GM20431 (cell line): ENCODE data around the gene DCLK2.
"Not testable (repeated sequence)": the region's sequence is repeated elsewhere in the genome, so short reads cannot be mapped to it uniquely, and the experiment has no call there.

ENCODE experiments used
- in situ Hi-C: fragments of 300-500 bp; cut with MseI, MboI; formaldehyde crosslinking; loops from one replicate; pipeline ENCODE4 v1.15.0; 2020; ENCODE audit warnings: low sequenced_read_pairs; ENCODE audit not compliant: unreplicated experiment

DCLK2 gene

GRCh38 chr4:150185033-150185432, 106.8 kb downstream of the DCLK2 start:
- in situ Hi-C loops = not testable (repeated sequence)

- in situ Hi-C loops = no loop called here
Observed at GRCh38 chr4:150192986-150193385, 114.7 kb downstream of the DCLK2 start.

- in situ Hi-C loops = not testable (repeated sequence)
Observed at GRCh38 chr4:150197256-150197655, 119.0 kb downstream of the DCLK2 start.

GRCh38 chr4:150199056-150199455, 120.8 kb downstream of the DCLK2 start:
- in situ Hi-C loops = no loop called here

- in situ Hi-C loops = loop anchor here (25.0 kb wide), 1 partner anchor 193 kb away; no protein-coding TSS in a partner anchor
Observed at GRCh38 chr4:150205016-150205415, 126.8 kb downstream of the DCLK2 start.

GRCh38 chr4:150206265-150206664, 128.0 kb downstream of the DCLK2 start:
- in situ Hi-C loops = loop anchor here (25.0 kb wide), 1 partner anchor 194 kb away; no protein-coding TSS in a partner anchor

- in situ Hi-C loops = loop anchor here (25.0 kb wide), 1 partner anchor 195 kb away; no protein-coding TSS in a partner anchor
Observed at GRCh38 chr4:150206954-150207353, 128.7 kb downstream of the DCLK2 start.

GRCh38 chr4:150207871-150208270, 129.6 kb downstream of the DCLK2 start:
- in situ Hi-C loops = loop anchor here (25.0 kb wide), 1 partner anchor 196 kb away; no protein-coding TSS in a partner anchor

- in situ Hi-C loops = loop anchor here (25.0 kb wide), 1 partner anchor 197 kb away; no protein-coding TSS in a partner anchor
Observed at GRCh38 chr4:150209140-150209829, 131.0 kb downstream of the DCLK2 start.

GRCh38 chr4:150211016-150211415, 132.8 kb downstream of the DCLK2 start:
- in situ Hi-C loops = loop anchor here (25.0 kb wide), 1 partner anchor 199 kb away; no protein-coding TSS in a partner anchor

- in situ Hi-C loops = loop anchor here (25.0 kb wide), 1 partner anchor 200 kb away; no protein-coding TSS in a partner anchor
Observed at GRCh38 chr4:150211799-150212445, 133.7 kb downstream of the DCLK2 start.

- in situ Hi-C loops = loop anchor here (25.0 kb wide), 1 partner anchor 200 kb away; no protein-coding TSS in a partner anchor
Observed at GRCh38 chr4:150212485-150212884, 134.2 kb downstream of the DCLK2 start.

- in situ Hi-C loops = loop anchor here (25.0 kb wide), 1 partner anchor 201 kb away; no protein-coding TSS in a partner anchor
Observed at GRCh38 chr4:150212927-150213326, 134.7 kb downstream of the DCLK2 start.

GRCh38 chr4:150215601-150216000, 137.4 kb downstream of the DCLK2 start:
- in situ Hi-C loops = loop anchor here (25.0 kb wide), 1 partner anchor 203 kb away; no protein-coding TSS in a partner anchor

- in situ Hi-C loops = loop anchor here (25.0 kb wide), 1 partner anchor 204 kb away; no protein-coding TSS in a partner anchor
Observed at GRCh38 chr4:150216726-150217125, 138.5 kb downstream of the DCLK2 start.

GRCh38 chr4:150217192-150217591, 138.9 kb downstream of the DCLK2 start:
- in situ Hi-C loops = loop anchor here (25.0 kb wide), 1 partner anchor 205 kb away; no protein-coding TSS in a partner anchor

GRCh38 chr4:150217808-150218207, 139.6 kb downstream of the DCLK2 start:
- in situ Hi-C loops = loop anchor here (25.0 kb wide), 1 partner anchor 206 kb away; no protein-coding TSS in a partner anchor

- in situ Hi-C loops = loop anchor here (25.0 kb wide), 1 partner anchor 206 kb away; no protein-coding TSS in a partner anchor
Observed at GRCh38 chr4:150218447-150218846, 140.2 kb downstream of the DCLK2 start.

GRCh38 chr4:150219841-150220240, 141.6 kb downstream of the DCLK2 start:
- in situ Hi-C loops = loop anchor here (25.0 kb wide), 1 partner anchor 208 kb away; no protein-coding TSS in a partner anchor

- in situ Hi-C loops = loop anchor here (25.0 kb wide), 1 partner anchor 213 kb away; no protein-coding TSS in a partner anchor
Observed at GRCh38 chr4:150224896-150225591, 146.8 kb downstream of the DCLK2 start.
